ENCODE results near the gene NRIP2.

NRIP2 gene

GRCh38 chr12:2806700-2807099 is 28.1 kb downstream of the NRIP2 start:
- H3K4me3 ChIP-seq (ENCODE audit: low read length), result no peak overlapping the region
- no peak for DNase-seq (ENCODE audit: low read depth)
- TF ChIP-seq, protein P1, sequence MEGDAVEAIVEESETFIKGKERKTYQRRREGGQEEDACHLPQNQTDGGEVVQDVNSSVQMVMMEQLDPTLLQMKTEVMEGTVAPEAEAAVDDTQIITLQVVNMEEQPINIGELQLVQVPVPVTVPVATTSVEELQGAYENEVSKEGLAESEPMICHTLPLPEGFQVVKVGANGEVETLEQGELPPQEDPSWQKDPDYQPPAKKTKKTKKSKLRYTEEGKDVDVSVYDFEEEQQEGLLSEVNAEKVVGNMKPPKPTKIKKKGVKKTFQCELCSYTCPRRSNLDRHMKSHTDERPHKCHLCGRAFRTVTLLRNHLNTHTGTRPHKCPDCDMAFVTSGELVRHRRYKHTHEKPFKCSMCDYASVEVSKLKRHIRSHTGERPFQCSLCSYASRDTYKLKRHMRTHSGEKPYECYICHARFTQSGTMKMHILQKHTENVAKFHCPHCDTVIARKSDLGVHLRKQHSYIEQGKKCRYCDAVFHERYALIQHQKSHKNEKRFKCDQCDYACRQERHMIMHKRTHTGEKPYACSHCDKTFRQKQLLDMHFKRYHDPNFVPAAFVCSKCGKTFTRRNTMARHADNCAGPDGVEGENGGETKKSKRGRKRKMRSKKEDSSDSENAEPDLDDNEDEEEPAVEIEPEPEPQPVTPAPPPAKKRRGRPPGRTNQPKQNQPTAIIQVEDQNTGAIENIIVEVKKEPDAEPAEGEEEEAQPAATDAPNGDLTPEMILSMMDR (IDR thresholded peaks at IDR 0.05; ENCODE audit: insufficient read depth, low read depth, low read length, missing control alignments), result no peak

DNA sequence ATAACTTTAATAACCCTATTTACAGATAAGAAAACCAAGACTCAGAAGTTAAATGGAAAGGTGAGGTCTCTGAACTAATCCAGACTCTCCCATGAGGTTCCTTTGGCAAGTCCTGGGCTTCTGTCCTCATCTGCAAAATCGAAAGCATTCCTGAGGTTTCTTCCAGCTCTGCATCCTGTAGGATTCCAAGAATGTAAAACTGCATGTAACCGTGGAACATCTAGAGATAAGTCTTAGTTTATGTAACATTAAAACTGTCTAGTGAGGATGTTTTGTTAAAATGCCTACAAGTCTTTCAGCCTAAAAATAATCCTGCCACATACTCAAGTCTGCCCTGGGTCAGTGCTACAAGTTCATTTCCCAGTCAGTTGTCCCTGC is 29.7 kb downstream of the NRIP2 start:
- no peak for DNase-seq (ENCODE audit: low read depth)
- no peak overlapping the region for H3K4me3 ChIP-seq (ENCODE audit: low read length)
- TF ChIP-seq, protein P1 (IDR thresholded peaks at IDR 0.05; ENCODE audit: insufficient read depth, low read depth, low read length, missing control alignments), result no peak

DNA sequence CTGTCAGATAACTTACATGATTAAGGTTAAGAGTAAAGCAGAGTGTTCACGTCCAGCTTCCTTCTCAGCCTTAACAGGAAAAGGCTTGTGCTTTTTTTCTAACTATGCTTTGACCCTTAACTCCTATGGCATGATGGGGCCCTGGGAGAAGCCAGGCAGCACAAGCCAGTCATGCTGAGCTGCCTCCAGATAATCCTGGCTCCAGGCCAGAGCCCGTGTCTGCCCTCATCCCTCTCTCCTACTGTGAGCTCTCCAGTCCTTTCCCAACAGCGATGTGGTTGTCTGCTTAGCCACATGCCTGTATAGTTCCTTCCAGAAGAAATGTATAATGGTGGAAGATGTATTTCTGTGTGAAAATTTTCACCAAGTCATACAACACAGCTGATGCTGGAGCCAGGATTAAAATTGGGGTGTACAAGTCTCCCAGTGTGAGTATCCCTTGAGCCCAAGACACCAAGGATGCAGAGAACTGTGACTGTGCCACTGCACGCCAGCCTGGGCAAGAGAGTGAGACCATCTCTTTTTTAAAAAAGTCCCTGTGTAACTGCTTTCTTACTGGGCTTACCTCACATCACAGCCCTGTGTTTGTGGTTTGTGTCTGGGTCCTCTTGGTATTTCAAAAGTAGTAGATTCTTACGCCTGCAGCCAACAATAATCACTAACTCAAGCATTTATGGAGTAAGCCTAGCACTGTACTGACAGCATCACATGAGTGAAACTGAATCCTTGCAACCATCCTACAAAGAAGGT is 30.3 kb downstream of the NRIP2 start:
- DNase-seq (ENCODE audit: low read depth), result no peak
- TF ChIP-seq, protein P1 (IDR thresholded peaks at IDR 0.05; ENCODE audit: insufficient read depth, low read depth, low read length, missing control alignments), result no peak
- no peak overlapping the region for H3K4me3 ChIP-seq (ENCODE audit: low read length)

DNA sequence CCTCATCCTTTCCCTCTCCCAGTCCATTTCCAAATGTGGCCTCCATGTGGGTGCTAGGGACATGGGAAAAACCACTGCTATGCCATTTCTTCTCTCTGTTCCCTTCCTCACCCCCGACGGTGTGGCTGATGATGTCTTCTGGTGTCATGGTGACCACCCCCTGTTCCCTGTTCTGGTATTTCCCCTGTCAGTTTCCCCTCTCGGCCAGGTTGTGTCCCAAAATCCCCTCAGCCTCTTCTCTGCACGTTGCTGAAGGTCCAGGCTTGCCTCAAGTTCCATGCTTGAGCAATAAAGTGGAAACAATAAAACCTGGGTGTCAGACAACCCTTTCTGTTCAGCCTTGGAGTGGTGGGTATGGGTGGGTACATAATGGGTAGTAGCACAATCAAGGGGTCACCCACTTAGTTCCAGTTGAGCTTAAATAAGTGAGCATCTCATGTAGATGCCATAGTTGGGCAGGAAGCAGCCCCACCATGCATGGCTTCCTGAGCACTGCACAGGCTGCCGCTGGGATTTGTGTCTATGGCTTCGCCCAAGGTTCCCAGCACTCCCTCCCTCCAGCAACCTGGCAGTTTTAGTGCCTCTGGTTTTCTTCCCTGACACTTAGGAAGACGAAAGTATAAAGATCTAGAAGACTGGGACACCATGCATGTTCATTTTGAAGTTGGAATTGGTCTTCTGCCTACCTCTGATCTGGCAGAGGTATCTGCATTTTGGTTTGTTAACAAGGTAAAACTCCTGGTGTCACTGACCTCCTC is 31.0 kb downstream of the NRIP2 start:
- no peak overlapping the region for H3K4me3 ChIP-seq (ENCODE audit: low read length)
- DNase-seq (ENCODE audit: low read depth), result no peak
- TF ChIP-seq, protein P1 (IDR thresholded peaks at IDR 0.05; ENCODE audit: insufficient read depth, low read depth, low read length, missing control alignments), result no peak

DNA sequence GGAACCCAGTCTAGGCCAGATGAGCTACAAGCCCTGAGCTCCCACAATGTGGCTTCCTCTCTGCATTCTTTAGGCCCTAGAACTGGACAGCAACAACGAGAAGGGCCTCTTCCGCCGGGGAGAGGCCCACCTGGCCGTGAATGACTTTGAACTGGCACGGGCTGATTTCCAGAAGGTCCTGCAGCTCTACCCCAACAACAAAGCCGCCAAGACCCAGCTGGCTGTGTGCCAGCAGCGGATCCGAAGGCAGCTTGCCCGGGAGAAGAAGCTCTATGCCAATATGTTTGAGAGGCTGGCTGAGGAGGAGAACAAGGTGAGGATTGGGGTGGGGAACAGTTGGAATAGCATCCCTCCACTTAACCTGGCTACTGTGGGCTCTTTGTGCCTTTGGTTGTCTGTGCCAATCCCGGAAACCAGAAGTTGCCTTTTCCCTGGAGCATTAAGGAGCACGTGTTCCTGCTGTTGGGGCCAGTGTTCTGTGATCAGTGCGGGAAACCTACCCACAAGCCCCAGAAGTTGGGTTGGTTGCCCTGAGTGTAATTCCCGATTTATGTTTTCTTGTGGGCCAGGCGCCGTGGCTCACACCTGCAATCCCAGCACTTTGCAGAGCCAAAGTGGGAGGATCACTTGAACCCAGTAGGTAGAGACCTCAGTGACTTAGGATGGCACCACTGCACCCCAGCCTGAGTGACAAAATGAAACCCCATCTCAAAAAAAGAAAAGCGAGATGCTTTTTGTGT is 33.6 kb downstream of the NRIP2 start:
- no peak for DNase-seq (ENCODE audit: low read depth)
- TF ChIP-seq, protein P1 (IDR thresholded peaks at IDR 0.05; ENCODE audit: insufficient read depth, low read depth, low read length, missing control alignments), result no peak
- H3K4me3 ChIP-seq (ENCODE audit: low read length), result no peak overlapping the region

DNA sequence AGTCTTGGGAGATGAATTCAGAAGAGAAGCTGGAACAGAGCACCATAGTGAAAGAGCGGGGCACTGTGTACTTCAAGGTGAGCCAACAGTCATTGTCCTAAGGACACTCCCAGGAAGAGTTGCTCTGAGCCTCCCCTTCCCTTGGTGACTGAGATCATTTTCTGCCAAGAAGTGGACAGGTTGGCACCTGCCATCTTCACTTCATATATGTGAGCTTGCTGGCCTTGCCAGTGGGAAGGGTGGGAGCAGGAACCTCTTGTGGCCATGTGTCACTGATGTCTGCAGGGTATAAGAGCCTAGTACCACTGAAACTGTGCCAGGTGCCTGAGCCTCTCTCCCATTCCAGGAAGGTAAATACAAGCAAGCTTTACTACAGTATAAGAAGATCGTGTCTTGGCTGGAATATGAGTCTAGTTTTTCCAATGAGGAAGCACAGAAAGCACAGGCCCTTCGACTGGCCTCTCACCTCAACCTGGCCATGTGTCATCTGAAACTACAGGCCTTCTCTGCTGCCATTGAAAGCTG is 34.7 kb downstream of the NRIP2 start:
- DNase-seq (ENCODE audit: low read depth), result peak; percentile 72
- TF ChIP-seq, protein P1 (IDR thresholded peaks at IDR 0.05; ENCODE audit: insufficient read depth, low read depth, low read length, missing control alignments), result no peak
- H3K4me3 ChIP-seq (ENCODE audit: low read length), result no peak overlapping the region

All from epithelial cell of esophagus (primary cell).